ENCODE measurements around the gene GPR65. TPM values are rescaled to one million over a fixed set of nuclear protein-coding genes. Genes with fewer than 3 reads are reported as not detected.

The GPR65 gene
- total and polyA plus RNA-seq, 9 of the 15 experiments (the other 6 are each of a cell fraction or from before 2014, with no cell fraction given): 0.03 to 0.11 (median 0.04) TPM; not detected in 6

GRCh38 chr14:88037325-88037724, 32.4 kb downstream of the GPR65 start:
- no peak overlapping the region for H3K4me3 ChIP-seq
- BruUV-seq (replicated peaks): no TSS peak
- H3K36me3 ChIP-seq (ENCODE audit: control insufficient read depth, insufficient read depth, low read length): no peaks in the 10 kb centered on the region
- no peak overlapping the region for H3K27ac ChIP-seq (ENCODE audit: extremely low read depth, low read depth, low read length)
- no peak for TF ChIP-seq MBD2 (IDR thresholded peaks at IDR 0.05; ENCODE audit: borderline replicate concordance, low read depth)
- ChIA-PET POLR2A (interaction anchor here (0.6 kb wide), 1 partner anchor 213 kb away, joined by 4 read pairs; no protein-coding TSS in a partner anchor), CTCF (ENCODE audit: low intra/inter-chr PET ratio) (no interaction called here)
- no peak overlapping the region for H3K4me2 ChIP-seq (ENCODE audit: insufficient read depth, low read length)
- ATAC-seq: no peak
- H3K9me1 ChIP-seq (ENCODE audit: control insufficient read depth, insufficient read depth, low read length): no peaks in the 10 kb centered on the region
- WGBS (ENCODE audit: insufficient coverage, low coverage, missing lambda C conversion rate): 0% methylated on average over 1 of the region's 1 CpG
- H3K27me3 ChIP-seq (ENCODE audit: control insufficient read depth in 2 of 2, insufficient read depth in 2 of 2, low read length in 2 of 2): peaks cover 0 to 3% of the 10 kb centered on the region in 2 experiments; a peak in 1 of 5 replicates
- H3K9ac ChIP-seq (ENCODE audit: insufficient read depth in 1 of 2, low read depth in 2 of 2, low read length in 2 of 2): no peak overlapping the region
- no peak for DNase-seq (ENCODE audit: extremely low read depth in 1 of 4, low spot score in 3 of 4)
- H2AFZ ChIP-seq (ENCODE audit: low read depth, low read length): no peak overlapping the region
- no peak for FAIRE-seq
- in situ Hi-C loops (cut with MboI) (no loop called here), intact Hi-C loops (cut with micrococcal nuclease) (no loop called here)
- no peaks in the 10 kb centered on the region for H3K79me2 ChIP-seq (ENCODE audit: control insufficient read depth, insufficient read depth, low read length)
- H3K4me1 ChIP-seq (replicated peaks in 1 of 2; ENCODE audit: control insufficient read depth in 2 of 2, insufficient read depth in 2 of 2, low read length in 2 of 2): no peaks in the 10 kb centered on the region
- H4K20me1 ChIP-seq (replicated peaks; ENCODE audit: control insufficient read depth, insufficient read depth, low read length): no peaks in the 10 kb centered on the region
- no peaks in the 10 kb centered on the region for H3K9me3 ChIP-seq (replicated peaks; ENCODE audit: control insufficient read depth, insufficient read depth, low read depth, low read length)

DNA sequence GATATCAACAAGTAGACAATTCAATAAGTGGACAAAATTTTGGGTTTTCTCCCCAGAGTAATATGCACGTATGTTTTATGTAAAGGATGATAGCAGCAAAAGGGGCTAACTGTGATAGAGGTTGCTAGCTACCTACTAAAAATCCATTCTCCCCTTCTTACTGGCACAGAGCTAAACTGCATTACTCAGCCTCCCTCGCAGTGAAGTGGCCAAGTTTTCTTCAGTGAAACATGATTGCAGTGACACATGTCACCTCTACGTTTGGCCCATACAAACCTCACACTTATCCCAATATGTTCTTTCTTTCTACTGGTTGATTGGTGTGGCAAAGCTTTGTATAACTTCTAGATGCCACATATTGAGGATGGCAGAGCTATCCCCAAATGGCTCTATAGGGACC, 34.3 kb downstream of the GPR65 start:
- H2AFZ ChIP-seq (ENCODE audit: low read depth, low read length): no peak overlapping the region
- ChIA-PET CTCF (ENCODE audit: low intra/inter-chr PET ratio) (no interaction called here), POLR2A (no interaction called here)
- no peak overlapping the region for H3K4me2 ChIP-seq (ENCODE audit: insufficient read depth, low read length)
- TF ChIP-seq ZEB2 (IDR thresholded peaks at IDR 0.05) (no peak), KAT2B (IDR thresholded peaks at IDR 0.05; ENCODE audit: low read depth, low read length) (no peak), XRCC3 (IDR thresholded peaks at IDR 0.05) (no peak), HMGN3 (IDR thresholded peaks at IDR 0.05; ENCODE audit: borderline replicate concordance, extremely low read depth, insufficient read length, low read depth, low read length) (no peak), TCF7L2 (IDR thresholded peaks at IDR 0.05; ENCODE audit: low read depth, low read length) (no peak), HEY1 (CRISPR knock-in tag; IDR thresholded peaks at IDR 0.05; ENCODE audit: borderline replicate concordance) (no peak)
- no peak overlapping the region for H3K27ac ChIP-seq (ENCODE audit: extremely low read depth, low read depth, low read length)
- H3K27me3 ChIP-seq (ENCODE audit: control insufficient read depth in 2 of 2, insufficient read depth in 2 of 2, low read length in 2 of 2): peaks cover 0 to 3% of the 10 kb centered on the region in 2 experiments; a peak in 1 of 5 replicates
- no TSS peak for BruUV-seq (replicated peaks)
- 2% methylated on average over 3 of the region's 3 CpGs for WGBS (ENCODE audit: insufficient coverage, low coverage, missing lambda C conversion rate)
- intact Hi-C loops (cut with micrococcal nuclease): no loop called here
- FAIRE-seq (no peak), DNase-seq (ENCODE audit: extremely low read depth in 1 of 4, low spot score in 3 of 4) (no peak), ATAC-seq (no peak)
- H3K9ac ChIP-seq (ENCODE audit: insufficient read depth in 1 of 2, low read depth in 2 of 2, low read length in 2 of 2): no peak overlapping the region
- no peaks in the 10 kb centered on the region for H3K4me1 ChIP-seq (replicated peaks in 1 of 2; ENCODE audit: control insufficient read depth in 2 of 2, insufficient read depth in 2 of 2, low read length in 2 of 2)
- no peaks in the 10 kb centered on the region for H3K36me3 ChIP-seq (ENCODE audit: control insufficient read depth, insufficient read depth, low read length)
- in situ Hi-C loops (cut with MboI): no loop called here
- no peaks in the 10 kb centered on the region for H4K20me1 ChIP-seq (replicated peaks; ENCODE audit: control insufficient read depth, insufficient read depth, low read length)
- no peaks in the 10 kb centered on the region for H3K9me1 ChIP-seq (ENCODE audit: control insufficient read depth, insufficient read depth, low read length)
- H3K4me3 ChIP-seq: no peak overlapping the region
- no peaks in the 10 kb centered on the region for H3K9me3 ChIP-seq (replicated peaks; ENCODE audit: control insufficient read depth, insufficient read depth, low read depth, low read length)
- H3K79me2 ChIP-seq (ENCODE audit: control insufficient read depth, insufficient read depth, low read length): no peaks in the 10 kb centered on the region

Measured in K562 (cell line).